ENCODE data around the gene KANK4.

Gene KANK4

DNA sequence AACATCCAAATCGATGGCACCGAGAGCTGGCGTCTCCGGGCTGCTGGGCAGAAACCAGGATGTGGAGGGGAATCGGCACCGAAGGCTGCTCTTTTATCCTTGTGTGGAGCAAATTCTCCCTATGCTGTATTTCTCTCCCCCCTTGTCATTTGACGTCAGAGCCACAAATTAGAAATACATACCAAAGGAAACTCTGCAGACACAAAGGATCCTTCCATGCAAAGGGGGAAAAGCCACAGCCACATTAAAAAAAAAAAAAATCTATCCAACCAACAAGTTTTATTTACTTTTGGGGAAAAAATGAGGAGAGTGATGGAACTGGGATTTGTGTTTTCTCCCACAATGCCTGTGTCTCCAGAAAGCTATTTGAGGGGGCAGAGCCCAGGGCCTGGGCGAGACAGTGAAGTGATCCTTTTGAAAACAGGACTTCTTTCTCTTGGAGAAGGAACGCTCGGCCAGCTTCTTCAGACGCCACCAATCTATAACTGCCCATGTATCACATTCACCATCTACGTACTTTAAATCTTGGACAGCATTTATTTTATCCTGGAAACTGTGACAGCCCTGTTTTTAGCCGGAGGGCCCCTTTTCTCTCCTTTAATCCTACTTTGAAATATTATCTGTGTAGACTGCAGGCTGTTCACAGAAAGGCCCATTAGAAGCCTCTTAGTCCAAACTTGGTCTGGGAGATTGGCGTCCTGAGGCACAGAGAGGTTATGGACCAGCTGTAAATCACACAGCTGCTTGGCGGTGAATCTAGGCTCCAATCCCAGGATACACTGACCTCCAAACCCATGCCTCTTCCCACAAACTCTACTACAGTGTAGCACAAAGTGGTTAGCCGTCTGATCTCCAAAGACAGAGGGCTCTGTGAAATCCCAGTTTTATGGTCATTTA, 4.5 kb downstream of the KANK4 start:
- Histone ChIP-seq H3K4me1 (ENCODE audit: insufficient read depth, low read length, poor library complexity, severe bottlenecking) (peaks cover 10% of the 10 kb centered on the region), H2AFZ (ENCODE audit: low read length) (no peak overlapping the region), H3K27me3 (ENCODE audit: insufficient read depth, low read length, poor library complexity, severe bottlenecking) (peaks cover 21% of the 10 kb centered on the region), H3K9me3 (ENCODE audit: insufficient read depth, low read depth, low read length) (no peaks in the 10 kb centered on the region), H3F3A (ENCODE audit: low read depth) (no peaks in the 10 kb centered on the region), H3K4me3 (ENCODE audit: low read length, poor library complexity, severe bottlenecking) (no peak overlapping the region), H3K36me3 (ENCODE audit: insufficient read depth, low read length) (no peaks in the 10 kb centered on the region), H3K79me2 (ENCODE audit: insufficient read depth, low read length) (no peaks in the 10 kb centered on the region), H3K9ac (ENCODE audit: low read depth, low read length, poor library complexity, severe bottlenecking) (no peak overlapping the region), H3K4me2 (ENCODE audit: low read depth, low read length, poor library complexity, severe bottlenecking) (no peak overlapping the region), H4K20me1 (ENCODE audit: insufficient read depth, low read length, poor library complexity, severe bottlenecking) (no peaks in the 10 kb centered on the region), H3K9me2 (replicated peaks; ENCODE audit: low read depth, low read length) (no peaks in the 10 kb centered on the region)
- TF ChIP-seq, protein P1, sequence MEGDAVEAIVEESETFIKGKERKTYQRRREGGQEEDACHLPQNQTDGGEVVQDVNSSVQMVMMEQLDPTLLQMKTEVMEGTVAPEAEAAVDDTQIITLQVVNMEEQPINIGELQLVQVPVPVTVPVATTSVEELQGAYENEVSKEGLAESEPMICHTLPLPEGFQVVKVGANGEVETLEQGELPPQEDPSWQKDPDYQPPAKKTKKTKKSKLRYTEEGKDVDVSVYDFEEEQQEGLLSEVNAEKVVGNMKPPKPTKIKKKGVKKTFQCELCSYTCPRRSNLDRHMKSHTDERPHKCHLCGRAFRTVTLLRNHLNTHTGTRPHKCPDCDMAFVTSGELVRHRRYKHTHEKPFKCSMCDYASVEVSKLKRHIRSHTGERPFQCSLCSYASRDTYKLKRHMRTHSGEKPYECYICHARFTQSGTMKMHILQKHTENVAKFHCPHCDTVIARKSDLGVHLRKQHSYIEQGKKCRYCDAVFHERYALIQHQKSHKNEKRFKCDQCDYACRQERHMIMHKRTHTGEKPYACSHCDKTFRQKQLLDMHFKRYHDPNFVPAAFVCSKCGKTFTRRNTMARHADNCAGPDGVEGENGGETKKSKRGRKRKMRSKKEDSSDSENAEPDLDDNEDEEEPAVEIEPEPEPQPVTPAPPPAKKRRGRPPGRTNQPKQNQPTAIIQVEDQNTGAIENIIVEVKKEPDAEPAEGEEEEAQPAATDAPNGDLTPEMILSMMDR (conservative IDR thresholded peaks at IDR 0.05; ENCODE audit: low read length) = no peak
- TF ChIP-seq EZH2phosphoT487 (IDR thresholded peaks at IDR 0.05; ENCODE audit: borderline replicate concordance) = no peak

DNA sequence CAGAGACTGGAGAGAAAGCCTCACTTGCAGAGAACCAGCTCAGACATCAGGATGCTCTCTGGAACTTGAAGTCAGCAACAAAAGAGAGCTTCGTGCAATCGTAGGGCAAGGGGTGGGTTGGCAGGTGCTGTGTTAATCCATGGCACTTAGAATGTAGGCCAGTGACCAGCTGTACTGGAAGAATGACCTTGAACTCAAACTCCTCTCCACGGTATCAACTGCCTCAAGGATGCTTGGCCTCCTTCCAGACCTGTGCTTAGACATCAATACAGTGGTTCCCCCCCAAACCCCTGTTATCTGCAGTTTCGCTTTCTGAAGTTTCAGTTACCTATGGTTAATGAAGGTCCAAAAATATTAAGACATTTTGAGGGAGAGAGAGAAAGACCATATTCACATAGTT, 6.5 kb downstream of the KANK4 start:
- Histone ChIP-seq H3K9ac (ENCODE audit: low read depth, low read length, poor library complexity, severe bottlenecking) (no peak overlapping the region), H3K9me3 (ENCODE audit: insufficient read depth, low read depth, low read length) (no peaks in the 10 kb centered on the region), H3K36me3 (ENCODE audit: insufficient read depth, low read length) (no peaks in the 10 kb centered on the region), H3K79me2 (ENCODE audit: insufficient read depth, low read length) (no peaks in the 10 kb centered on the region), H3K4me1 (ENCODE audit: insufficient read depth, low read length, poor library complexity, severe bottlenecking) (peaks cover 10% of the 10 kb centered on the region), H3K4me2 (ENCODE audit: low read depth, low read length, poor library complexity, severe bottlenecking) (no peak overlapping the region), H3F3A (ENCODE audit: low read depth) (no peaks in the 10 kb centered on the region), H2AFZ (ENCODE audit: low read length) (no peak overlapping the region), H3K27me3 (ENCODE audit: insufficient read depth, low read length, poor library complexity, severe bottlenecking) (peaks cover 41% of the 10 kb centered on the region), H4K20me1 (ENCODE audit: insufficient read depth, low read length, poor library complexity, severe bottlenecking) (no peaks in the 10 kb centered on the region), H3K9me2 (replicated peaks; ENCODE audit: low read depth, low read length) (no peaks in the 10 kb centered on the region), H3K4me3 (ENCODE audit: low read length, poor library complexity, severe bottlenecking) (no peak overlapping the region)
- no peak for TF ChIP-seq EZH2phosphoT487 (IDR thresholded peaks at IDR 0.05; ENCODE audit: borderline replicate concordance)
- TF ChIP-seq, protein P1 (conservative IDR thresholded peaks at IDR 0.05; ENCODE audit: low read length) = no peak

DNA sequence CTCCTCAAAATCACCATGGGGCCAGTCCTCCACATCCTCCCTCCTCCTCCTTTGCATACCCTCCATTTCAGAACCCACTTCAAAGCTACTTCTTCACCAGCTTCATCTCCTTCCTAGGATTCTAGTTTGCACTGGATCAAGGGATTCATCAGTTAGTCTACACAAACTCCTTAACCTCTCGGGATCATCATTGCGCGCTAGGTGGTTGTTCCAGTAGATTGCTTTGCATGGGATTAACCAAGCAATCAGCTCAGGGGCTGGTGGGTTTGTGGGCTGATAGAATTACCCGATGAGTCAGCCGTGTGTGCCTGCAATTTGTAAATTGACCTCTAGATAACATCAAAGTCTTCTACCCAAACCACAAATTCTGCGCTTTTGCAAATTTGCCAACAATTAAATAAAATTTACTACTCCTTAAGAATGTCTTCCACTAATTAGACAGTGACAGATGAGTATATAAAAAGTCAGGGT, 7.7 kb downstream of the KANK4 start:
- Histone ChIP-seq H3K4me1 (ENCODE audit: insufficient read depth, low read length, poor library complexity, severe bottlenecking) (peaks cover 10% of the 10 kb centered on the region), H3K36me3 (ENCODE audit: insufficient read depth, low read length) (no peaks in the 10 kb centered on the region)

More for the DNA sequence above, 7.7 kb downstream of the KANK4 start:
- H4K20me1 ChIP-seq (ENCODE audit: insufficient read depth, low read length, poor library complexity, severe bottlenecking) = no peaks in the 10 kb centered on the region
- peak overlapping the region; percentile 44 for H3K4me3 ChIP-seq (ENCODE audit: low read length, poor library complexity, severe bottlenecking)
- H3K79me2 ChIP-seq (ENCODE audit: insufficient read depth, low read length) = no peaks in the 10 kb centered on the region
- H3K9me2 ChIP-seq (replicated peaks; ENCODE audit: low read depth, low read length) = no peaks in the 10 kb centered on the region
- H3K27me3 ChIP-seq (ENCODE audit: insufficient read depth, low read length, poor library complexity, severe bottlenecking) = peaks cover 43% of the 10 kb centered on the region
- H3K4me2 ChIP-seq (ENCODE audit: low read depth, low read length, poor library complexity, severe bottlenecking) = peak overlapping the region; percentile 48
- TF ChIP-seq, protein P1 (conservative IDR thresholded peaks at IDR 0.05; ENCODE audit: low read length) = no peak
- TF ChIP-seq EZH2phosphoT487 (IDR thresholded peaks at IDR 0.05; ENCODE audit: borderline replicate concordance) = peak; percentile 48; the same call in 1 of the 2 replicates
- no peak overlapping the region for H3K9ac ChIP-seq (ENCODE audit: low read depth, low read length, poor library complexity, severe bottlenecking)
- no peaks in the 10 kb centered on the region for H3K9me3 ChIP-seq (ENCODE audit: insufficient read depth, low read depth, low read length)
- no peaks in the 10 kb centered on the region for H3F3A ChIP-seq (ENCODE audit: low read depth)
- H2AFZ ChIP-seq (ENCODE audit: low read length) = no peak overlapping the region

Data from Loucy (cell line).